ENCODE results near the gene UFM1. TPM values are rescaled to one million over a fixed set of nuclear protein-coding genes. Genes with fewer than 3 reads are reported as not detected.

The UFM1 gene
- 30.8 and 41.0 TPM in 2 replicates for total RNA-seq

GRCh38 chr13:38349390-38350113 is at the start of gene UFM1:
Gene UFM1 (plus strand): TSS chr13:38349851. CDS start chr13:38349920, 69 bp downstream.

